Fibroblast of villous mesenchyme (primary cell): ENCODE measurements around the gene POC1A. TPM values are rescaled to one million over a fixed set of nuclear protein-coding genes. Genes with fewer than 3 reads are reported as not detected.
A peak's percentile ranks its signal among the peaks of the same experiment; 100 is the strongest.

Experiments used
- DNase-seq: peaks from one replicate; pipeline ENCODE4 v3.0.0-alpha.2; 2010; ENCODE audit warnings: low read depth
- H3K4me3 ChIP-seq: 2 replicates; pipeline ENCODE4 v1.5.1; 2011; ENCODE audit warnings: low read depth, mild to moderate bottlenecking, low read length
- total RNA-seq: library from RNA; depleted of rRNA; stranded (reverse); fragments of >200 nt; gene quantifications from 2 replicates; pipeline ENCODE4 v1.2.3, GENCODE V29; 2012
- TF ChIP-seq, protein P1 (sequence below): IDR thresholded peaks from 2 replicates; pipeline ENCODE4 v1.5.1; 2012; ENCODE audit warnings: low read depth, mild to moderate bottlenecking, low read length; ENCODE audit not compliant: insufficient read depth

POC1A gene
- total RNA-seq, 1 donor: 5.6 TPM

- TF ChIP-seq, protein P1, sequence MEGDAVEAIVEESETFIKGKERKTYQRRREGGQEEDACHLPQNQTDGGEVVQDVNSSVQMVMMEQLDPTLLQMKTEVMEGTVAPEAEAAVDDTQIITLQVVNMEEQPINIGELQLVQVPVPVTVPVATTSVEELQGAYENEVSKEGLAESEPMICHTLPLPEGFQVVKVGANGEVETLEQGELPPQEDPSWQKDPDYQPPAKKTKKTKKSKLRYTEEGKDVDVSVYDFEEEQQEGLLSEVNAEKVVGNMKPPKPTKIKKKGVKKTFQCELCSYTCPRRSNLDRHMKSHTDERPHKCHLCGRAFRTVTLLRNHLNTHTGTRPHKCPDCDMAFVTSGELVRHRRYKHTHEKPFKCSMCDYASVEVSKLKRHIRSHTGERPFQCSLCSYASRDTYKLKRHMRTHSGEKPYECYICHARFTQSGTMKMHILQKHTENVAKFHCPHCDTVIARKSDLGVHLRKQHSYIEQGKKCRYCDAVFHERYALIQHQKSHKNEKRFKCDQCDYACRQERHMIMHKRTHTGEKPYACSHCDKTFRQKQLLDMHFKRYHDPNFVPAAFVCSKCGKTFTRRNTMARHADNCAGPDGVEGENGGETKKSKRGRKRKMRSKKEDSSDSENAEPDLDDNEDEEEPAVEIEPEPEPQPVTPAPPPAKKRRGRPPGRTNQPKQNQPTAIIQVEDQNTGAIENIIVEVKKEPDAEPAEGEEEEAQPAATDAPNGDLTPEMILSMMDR: peak; percentile 38
- no peak for DNase-seq
- H3K4me3 ChIP-seq: no peak overlapping the region
Observed at GRCh38 chr3:52076896-52077780, 77.1 kb downstream of the POC1A start.

- H3K4me3 ChIP-seq: no peak overlapping the region
- no peak for DNase-seq
- TF ChIP-seq, protein P1: no peak
Observed at GRCh38 chr3:52073490-52073889, 80.7 kb downstream of the POC1A start.

- no peak overlapping the region for H3K4me3 ChIP-seq
- TF ChIP-seq, protein P1: no peak
- DNase-seq: no peak
Observed at GRCh38 chr3:52072471-52072870, 81.8 kb downstream of the POC1A start.

DNA sequence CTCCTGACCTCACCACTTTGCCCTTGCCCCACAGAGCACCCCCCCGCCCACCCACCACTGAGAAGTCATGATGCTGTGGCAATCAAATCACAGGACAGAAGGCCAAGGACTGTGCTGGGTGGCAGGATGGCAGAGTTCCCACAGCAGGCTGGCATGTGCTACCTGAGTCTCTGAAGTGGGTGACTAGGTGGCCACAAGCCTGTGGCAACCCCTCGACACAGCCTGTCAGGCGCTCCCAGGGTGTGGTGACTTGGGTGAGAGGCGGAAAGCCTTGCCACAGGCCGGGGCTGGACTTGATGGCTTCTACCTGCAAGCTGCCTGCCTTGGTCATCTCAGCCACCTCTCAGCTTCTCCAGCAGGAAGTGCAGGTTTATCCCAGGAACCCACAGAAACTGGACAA is 82.2 kb downstream of the POC1A start:
- TF ChIP-seq, protein P1: no peak
- H3K4me3 ChIP-seq: no peak overlapping the region
- no peak for DNase-seq

DNA sequence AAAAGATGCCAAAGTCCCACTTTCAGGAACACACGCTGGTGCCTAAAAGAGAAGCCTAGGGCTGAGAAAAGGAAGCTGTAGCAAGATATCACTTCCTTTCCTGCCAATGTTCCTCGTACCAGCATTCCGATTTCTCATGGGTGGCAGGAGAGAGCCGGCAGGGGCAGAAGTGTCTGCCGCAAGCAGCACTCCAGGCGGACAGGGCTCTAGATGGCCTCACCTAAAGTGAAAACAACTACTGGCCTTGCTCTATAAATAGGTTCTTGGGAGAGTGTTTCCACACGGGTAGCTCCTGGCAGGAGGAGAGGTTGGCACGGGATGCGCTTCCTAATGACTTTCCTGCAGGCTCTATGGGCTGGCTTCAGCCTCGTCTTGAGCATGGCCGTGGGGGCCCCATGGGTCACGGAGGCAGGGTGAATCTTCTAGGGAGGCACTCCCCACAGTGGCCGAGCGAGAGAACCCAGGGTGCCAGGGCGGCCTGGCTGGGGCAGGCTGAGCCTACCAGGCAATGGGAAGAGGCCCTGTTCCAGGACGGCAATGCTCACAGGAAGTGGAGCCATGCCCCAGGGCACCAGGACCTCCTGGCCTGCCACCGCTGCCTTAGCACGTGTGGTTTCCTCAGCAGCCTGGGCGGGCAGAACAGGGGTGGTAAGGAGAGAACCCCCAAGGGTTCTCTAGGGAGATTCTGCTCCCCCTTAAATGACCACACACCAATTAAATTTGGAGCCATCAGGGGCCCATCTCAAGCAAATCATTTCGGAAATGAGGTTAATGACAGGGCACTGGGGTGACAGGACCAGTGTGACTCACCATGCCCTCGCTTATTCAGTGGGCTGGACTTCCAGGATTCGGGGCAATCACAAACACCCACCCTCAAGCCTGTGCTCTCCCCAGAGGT is 83.2 kb downstream of the POC1A start:
- TF ChIP-seq, protein P1: no peak
- no peak for DNase-seq

DNA sequence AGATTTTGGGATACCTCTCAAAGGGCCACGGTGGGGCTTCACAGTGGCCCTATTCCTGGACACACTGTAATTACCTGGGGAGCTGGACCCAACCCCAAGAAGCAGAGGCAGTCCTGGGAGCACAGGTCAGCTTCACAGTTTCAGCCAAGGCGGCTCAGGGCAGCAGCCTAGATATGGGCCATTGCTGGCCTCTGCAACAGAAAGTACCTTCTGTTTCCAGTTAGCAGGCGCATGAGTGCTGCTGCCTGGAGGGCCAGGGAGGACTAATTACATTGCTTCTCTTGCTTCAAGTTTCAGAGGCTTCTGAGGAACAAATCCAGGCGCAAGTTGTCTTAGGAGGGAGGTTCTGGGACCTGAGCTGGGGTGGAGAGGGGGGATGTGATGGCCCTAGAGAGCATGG is 84.4 kb downstream of the POC1A start:
- no peak overlapping the region for H3K4me3 ChIP-seq
- TF ChIP-seq, protein P1: no peak
- DNase-seq: no peak

More for the DNA sequence above, 83.2 kb downstream of the POC1A start:
- no peak overlapping the region for H3K4me3 ChIP-seq
